ENCODE data around the gene HDLBP.
A peak's percentile ranks its signal among the peaks of the same experiment; 100 is the strongest.

Gene HDLBP

DNA sequence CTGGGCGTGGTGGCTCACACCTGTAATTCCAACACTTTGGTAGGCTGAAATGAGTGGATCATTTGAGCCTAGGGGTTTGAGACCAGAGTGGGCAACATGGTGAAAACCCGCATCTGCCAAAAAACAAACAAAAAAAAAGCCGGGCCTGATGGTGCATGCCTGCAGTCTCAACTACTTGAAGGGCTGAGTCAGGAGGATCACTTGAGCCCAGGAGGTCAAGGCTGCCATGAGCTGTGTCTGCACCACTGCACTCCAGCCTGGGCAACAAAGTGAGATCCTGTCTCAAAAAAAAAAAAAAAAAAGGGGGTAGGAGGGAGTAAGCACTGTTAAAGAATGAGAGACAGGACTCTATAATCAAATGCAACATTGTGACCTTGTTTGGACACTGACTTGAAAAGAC, 54.6 kb downstream of the HDLBP start:
- no peak for FAIRE-seq
- no peak for TF ChIP-seq TAF1 (IDR thresholded peaks at IDR 0.05; ENCODE audit: borderline replicate concordance, low read depth, low read length)
- no peak for TF ChIP-seq POLR2AphosphoS5 (IDR thresholded peaks at IDR 0.05; ENCODE audit: low read depth, low read length)
- TF ChIP-seq POLR2A (IDR thresholded peaks at IDR 0.05; ENCODE audit: low read depth, low read length): no peak
- DNase-seq (ENCODE audit: insufficient read length): no peak

DNA sequence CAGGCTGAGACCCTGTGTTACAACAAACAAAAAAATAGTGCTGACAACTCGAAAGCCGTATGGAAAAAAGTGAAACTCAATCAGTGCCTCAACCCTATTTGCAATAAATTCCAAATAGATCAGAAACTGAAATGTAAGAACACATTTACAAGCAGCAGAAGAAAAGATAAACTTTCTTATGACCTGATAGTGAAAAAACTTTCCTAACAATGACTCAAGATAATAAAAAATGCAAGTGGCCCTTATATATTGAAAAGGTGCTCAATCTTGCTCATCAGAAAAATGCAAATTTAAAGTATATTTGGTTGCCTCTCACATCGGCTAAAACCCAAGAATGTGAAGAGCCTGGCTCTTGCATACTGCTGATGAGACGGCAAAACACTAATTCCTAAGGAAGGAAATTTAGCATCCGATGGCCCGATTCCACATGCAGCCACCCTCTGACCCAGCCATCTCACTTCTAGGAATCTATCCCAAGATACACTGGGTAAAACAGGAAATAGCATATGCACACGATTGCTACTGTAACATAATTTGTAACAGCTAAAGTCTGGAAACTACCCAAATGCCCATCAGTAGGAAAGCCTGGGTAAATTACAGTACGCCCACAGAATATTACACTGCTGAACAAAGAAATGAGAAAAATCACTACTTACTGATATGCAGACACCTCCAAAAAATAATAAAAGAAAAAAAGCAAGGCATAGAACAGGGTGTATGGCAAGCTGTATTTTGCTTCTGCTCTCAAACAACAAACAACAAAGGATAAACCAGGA, 56.8 kb downstream of the HDLBP start:
- TF ChIP-seq POLR2A (IDR thresholded peaks at IDR 0.05; ENCODE audit: low read depth, low read length) (no peak), TAF1 (IDR thresholded peaks at IDR 0.05; ENCODE audit: borderline replicate concordance, low read depth, low read length) (no peak), POLR2AphosphoS5 (IDR thresholded peaks at IDR 0.05; ENCODE audit: low read depth, low read length) (no peak)
- DNase-seq (ENCODE audit: insufficient read length) (no peak), FAIRE-seq (no peak)

DNA sequence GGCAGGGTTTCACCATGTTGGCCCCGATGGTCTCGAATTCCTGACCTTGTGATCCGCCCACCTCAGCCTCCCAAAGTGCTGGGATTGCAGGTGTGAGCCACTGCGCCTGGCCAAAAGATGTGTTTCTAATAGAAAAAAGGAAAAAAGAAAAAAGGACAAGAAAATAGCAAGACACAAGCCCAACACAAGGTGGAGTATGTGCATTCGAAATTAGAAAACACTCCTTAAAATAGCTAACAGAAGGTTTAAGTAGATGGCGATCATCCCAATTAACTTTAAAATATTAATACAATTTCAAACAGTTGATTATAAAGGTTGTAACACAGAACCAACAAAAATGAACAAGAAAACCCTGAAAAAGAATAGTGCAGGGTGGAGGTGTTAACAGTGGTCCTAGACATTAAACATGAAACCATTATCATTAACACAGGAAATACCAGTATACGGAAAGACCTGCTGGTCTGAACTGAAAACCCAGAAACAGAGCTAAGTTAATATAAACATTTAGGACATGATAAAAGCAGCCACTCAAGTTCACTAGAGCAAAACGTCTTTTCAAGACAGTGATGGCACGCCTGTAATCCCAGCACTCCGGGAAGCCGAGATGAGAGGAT, 57.9 kb downstream of the HDLBP start:
- no peak for FAIRE-seq
- no peak for DNase-seq (ENCODE audit: insufficient read length)
- TF ChIP-seq POLR2A (IDR thresholded peaks at IDR 0.05; ENCODE audit: low read depth, low read length): no peak
- no peak for TF ChIP-seq POLR2AphosphoS5 (IDR thresholded peaks at IDR 0.05; ENCODE audit: low read depth, low read length)
- TF ChIP-seq TAF1 (IDR thresholded peaks at IDR 0.05; ENCODE audit: borderline replicate concordance, low read depth, low read length): no peak

DNA sequence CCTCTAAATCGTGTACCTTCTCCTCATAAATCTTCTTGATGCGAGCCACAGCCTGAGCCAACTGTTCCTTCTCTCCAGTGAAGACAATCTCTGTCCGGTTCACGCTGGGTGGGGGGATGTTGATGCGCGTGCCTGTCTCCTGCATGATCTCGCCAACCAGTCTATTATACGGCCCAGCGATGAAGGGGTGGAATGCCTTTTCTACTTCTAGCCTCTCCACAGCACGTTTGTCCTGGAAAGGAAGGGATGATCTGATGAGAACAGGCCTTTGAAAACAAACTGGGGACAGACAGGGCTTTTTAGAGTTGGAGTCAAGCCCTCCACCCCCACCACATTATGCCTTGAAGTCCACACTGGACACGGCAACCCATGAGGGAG, 59.3 kb downstream of the HDLBP start:
- DNase-seq (ENCODE audit: insufficient read length) (no peak), FAIRE-seq (no peak)

DNA sequence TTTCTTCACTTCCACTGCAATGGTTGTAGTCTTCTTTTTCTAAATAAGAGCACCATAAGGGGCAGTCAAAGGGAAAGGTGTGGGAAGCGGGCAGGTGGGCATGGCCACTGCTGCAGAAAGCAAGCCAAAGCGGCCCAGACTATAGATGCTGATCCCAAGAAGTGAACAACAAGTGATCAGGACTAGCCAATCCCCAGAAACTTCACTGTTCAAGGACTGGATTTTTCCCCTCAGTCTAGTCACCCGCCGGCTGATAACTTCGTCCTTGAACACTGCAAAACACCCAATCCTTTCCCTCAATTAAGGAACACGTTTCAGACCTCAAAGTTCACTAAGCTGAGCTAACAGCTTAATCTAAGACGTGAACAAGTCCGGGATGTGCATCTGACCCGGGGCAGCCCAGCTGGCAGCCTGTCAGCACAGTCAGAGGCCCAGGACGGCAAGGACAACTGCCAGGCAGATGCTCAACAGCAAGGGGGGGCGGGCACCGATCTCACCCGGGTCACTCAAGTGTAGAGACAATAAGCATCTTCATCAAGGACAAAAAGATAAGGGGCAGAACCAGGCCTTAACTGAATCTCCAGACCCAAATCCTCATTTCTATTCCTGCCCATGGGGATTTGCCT, 59.8 kb downstream of the HDLBP start:
- no peak for DNase-seq (ENCODE audit: insufficient read length)
- no peak for FAIRE-seq
- TF ChIP-seq TAF1 (IDR thresholded peaks at IDR 0.05; ENCODE audit: borderline replicate concordance, low read depth, low read length): no peak
- TF ChIP-seq POLR2AphosphoS5 (IDR thresholded peaks at IDR 0.05; ENCODE audit: low read depth, low read length): no peak
- no peak for TF ChIP-seq POLR2A (IDR thresholded peaks at IDR 0.05; ENCODE audit: low read depth, low read length)

More for the DNA sequence above, 59.3 kb downstream of the HDLBP start:
- no peak for TF ChIP-seq POLR2A (IDR thresholded peaks at IDR 0.05; ENCODE audit: low read depth, low read length)
- TF ChIP-seq TAF1 (IDR thresholded peaks at IDR 0.05; ENCODE audit: borderline replicate concordance, low read depth, low read length): no peak
- no peak for TF ChIP-seq POLR2AphosphoS5 (IDR thresholded peaks at IDR 0.05; ENCODE audit: low read depth, low read length)

DNA sequence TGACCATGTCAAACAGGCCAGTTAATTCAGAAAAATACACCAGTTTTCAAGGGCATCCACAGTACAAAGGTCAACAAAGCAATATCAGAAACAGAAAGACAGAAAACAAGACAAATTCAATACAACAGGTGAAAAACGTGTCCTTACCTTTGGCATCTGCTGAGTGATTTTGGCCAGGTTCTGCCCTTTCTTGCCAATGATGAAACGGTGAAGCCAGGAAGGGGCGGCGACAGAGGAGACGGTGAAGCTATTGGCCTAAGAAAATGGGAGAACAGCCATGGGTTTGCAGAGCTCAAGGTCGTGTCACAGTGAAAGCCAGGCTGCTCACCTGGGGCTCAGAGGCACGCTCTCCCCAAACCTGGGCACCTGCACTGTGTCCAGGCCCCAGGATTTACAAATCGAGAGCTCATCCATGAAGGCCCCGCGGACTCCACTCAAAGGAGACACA, 60.5 kb downstream of the HDLBP start:
- no peak for TF ChIP-seq POLR2AphosphoS5 (IDR thresholded peaks at IDR 0.05; ENCODE audit: low read depth, low read length)
- FAIRE-seq (no peak), DNase-seq (ENCODE audit: insufficient read length) (no peak)

DNA sequence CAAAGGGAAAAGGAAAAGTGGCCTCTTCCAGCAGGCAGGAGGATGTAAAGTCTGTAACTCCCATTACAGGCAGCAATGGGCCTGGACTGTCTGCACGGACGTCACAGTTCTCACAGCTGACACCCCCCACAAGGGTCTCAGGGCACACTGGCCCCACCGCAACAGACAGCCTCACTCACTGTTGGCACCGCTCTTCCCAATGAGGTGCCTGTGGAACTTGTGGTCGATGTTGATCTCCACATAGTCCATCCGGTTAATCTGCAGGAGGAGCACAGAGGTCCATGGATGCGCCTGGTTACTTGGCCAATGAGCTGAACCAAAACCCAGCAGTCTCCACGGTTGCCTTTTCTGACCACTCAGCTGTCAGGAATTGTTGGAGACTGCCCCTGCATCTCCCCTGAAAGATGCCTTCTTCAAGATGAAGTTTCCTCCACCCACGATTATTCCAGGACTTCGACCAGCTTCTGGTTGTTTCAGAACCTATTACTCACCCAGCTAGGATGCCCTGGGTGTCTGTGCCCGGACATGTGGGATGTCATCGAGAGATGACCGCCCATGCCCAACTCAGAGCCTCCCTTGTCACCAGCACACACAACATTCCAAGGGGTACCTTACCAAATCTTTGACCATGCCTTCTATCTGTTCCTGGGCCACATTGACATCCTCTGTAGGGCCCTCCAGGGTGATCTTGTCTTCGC, 62.5 kb downstream of the HDLBP start:
- DNase-seq (ENCODE audit: insufficient read length) (no peak), FAIRE-seq (no peak)
- TF ChIP-seq POLR2AphosphoS5 (IDR thresholded peaks at IDR 0.05; ENCODE audit: low read depth, low read length) (no peak), POLR2A (IDR thresholded peaks at IDR 0.05; ENCODE audit: low read depth, low read length) (0 out of 2 replicates have a peak, but pooled peaks have one; percentile 26)

DNA sequence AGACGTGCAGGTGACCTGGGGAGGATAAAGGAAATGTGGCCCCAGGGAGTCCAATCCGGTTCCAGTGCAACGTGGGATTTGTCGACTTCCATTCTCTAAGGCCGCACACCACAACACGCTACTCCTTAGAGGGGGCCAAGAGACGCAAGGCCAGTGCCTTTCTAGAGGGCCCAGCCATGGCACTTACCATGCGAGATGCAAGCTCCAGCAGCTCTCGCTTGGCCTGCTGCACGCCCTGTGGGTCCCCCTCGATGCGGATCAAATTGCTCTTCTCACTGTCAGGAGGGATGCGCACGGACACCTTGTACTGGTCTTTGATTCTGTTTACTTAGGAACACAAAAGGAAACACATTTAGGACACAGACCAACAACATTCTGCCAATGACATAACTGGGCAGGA, 65.8 kb downstream of the HDLBP start:
- TF ChIP-seq POLR2AphosphoS5 (IDR thresholded peaks at IDR 0.05; ENCODE audit: low read depth, low read length): no peak
- no peak for TF ChIP-seq TAF1 (IDR thresholded peaks at IDR 0.05; ENCODE audit: borderline replicate concordance, low read depth, low read length)
- TF ChIP-seq POLR2A (IDR thresholded peaks at IDR 0.05; ENCODE audit: low read depth, low read length): no peak
- FAIRE-seq (no peak), DNase-seq (ENCODE audit: insufficient read length) (no peak)

DNA sequence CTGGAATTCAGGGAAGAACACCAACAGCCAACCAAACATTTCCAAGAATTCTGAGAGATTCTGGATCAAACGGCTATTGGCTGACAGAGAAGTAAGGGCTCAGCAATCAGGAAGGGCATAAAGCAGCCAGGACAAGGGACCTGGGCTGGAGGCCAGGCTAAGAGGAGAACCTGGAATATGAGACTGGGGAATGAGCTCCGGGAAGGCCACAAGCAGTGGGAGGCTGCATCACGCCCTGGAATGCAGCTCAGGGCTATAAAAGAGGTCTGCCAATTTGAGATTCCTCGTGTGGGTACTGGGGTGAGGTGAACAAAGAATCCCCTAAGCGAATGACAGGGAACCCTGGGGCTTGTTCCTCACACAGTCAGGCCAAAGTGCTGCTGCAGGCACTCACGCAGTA, 66.6 kb downstream of the HDLBP start:
- FAIRE-seq (no peak), DNase-seq (ENCODE audit: insufficient read length) (no peak)
- TF ChIP-seq TAF1 (IDR thresholded peaks at IDR 0.05; ENCODE audit: borderline replicate concordance, low read depth, low read length) (no peak), POLR2A (IDR thresholded peaks at IDR 0.05; ENCODE audit: low read depth, low read length) (0 out of 2 replicates have a peak, but pooled peaks have one; percentile 23), POLR2AphosphoS5 (IDR thresholded peaks at IDR 0.05; ENCODE audit: low read depth, low read length) (no peak)

DNA sequence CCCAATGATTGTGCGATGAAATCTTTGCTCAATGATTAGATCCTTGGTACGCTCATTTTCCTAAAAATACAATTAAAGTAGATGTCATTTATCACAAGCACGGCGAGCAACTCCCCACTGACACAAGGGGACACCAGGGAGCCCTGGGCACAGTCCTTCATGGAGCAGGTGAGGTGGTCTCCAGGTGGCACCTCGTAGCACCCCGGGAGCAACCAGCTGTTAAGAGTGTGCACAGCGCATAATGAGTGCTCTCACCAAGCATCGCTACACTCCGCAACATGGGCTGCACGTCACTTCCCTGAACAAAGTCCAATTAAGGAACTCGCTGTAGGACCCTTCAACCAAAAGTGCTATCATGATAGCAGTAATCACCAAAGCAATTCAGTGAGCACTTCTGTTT, 67.2 kb downstream of the HDLBP start:
- FAIRE-seq (no peak), DNase-seq (ENCODE audit: insufficient read length) (no peak)
- no peak for TF ChIP-seq POLR2A (IDR thresholded peaks at IDR 0.05; ENCODE audit: low read depth, low read length)
- no peak for TF ChIP-seq POLR2AphosphoS5 (IDR thresholded peaks at IDR 0.05; ENCODE audit: low read depth, low read length)
- no peak for TF ChIP-seq TAF1 (IDR thresholded peaks at IDR 0.05; ENCODE audit: borderline replicate concordance, low read depth, low read length)

DNA sequence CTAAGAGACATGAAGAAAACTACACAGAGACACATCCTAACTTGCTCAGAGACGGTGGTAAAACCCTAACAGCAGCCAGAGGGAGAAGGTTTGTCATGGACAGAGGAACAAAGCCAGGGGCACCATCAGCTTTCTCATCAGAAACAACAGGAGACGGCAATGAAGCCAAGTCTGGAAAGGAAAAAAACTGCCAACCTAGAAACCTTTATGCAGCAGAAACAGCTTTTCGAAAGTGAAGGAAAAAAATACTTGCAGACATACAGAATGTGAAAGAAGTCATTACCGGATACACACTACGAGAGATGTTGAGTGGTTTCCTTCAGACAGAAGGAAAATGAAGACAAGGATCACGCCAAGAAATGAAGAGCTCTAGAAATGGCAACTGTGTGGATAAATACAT, 71.1 kb downstream of the HDLBP start:
- FAIRE-seq (no peak), DNase-seq (ENCODE audit: insufficient read length) (no peak)
- TF ChIP-seq POLR2A (IDR thresholded peaks at IDR 0.05; ENCODE audit: low read depth, low read length): no peak
- no peak for TF ChIP-seq TAF1 (IDR thresholded peaks at IDR 0.05; ENCODE audit: borderline replicate concordance, low read depth, low read length)
- TF ChIP-seq POLR2AphosphoS5 (IDR thresholded peaks at IDR 0.05; ENCODE audit: low read depth, low read length): no peak

Measured in GM12892 (cell line).